GM19438 (cell line): Measurements from ENCODE around the gene UBAC1.
A peak's percentile ranks its signal among the peaks of the same experiment; 100 is the strongest.

ENCODE experiments used
- ATAC-seq: cut with Tn5 transposase; IDR thresholded peaks from one replicate; pipeline ENCODE4 v1.9.1; 2021; ENCODE audit warnings: low read depth; ENCODE audit not compliant: unreplicated experiment

Gene UBAC1

DNA sequence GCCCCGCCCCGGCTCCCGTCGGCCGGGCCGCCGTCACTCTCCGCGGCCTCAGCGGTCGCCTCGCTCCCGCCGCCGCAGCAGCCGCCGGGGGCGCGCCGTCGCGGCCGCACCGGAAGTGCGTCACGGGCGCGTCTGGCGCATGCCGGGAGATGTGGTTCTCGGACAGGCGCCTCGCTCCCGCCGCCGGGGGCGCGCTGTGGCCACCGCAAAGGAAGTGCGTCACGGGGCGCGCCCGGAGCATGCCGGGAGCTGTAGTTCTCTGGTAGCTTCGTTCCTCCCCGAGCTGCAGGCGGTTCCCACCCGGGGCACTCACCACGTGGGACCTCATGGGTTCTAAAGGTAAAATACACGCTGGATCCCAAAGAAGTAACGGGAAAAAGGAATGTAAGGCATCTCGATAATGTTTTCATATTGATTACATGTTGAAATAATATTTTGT, at the start of gene UBAC1:
UBAC1 (minus strand) TSS at position 97 of the 439 bp plus-strand sequence. CDS start 211 bp downstream, outside the sequence.
- peak; percentile 88 for ATAC-seq

- ATAC-seq = no peak
Observed at GRCh38 chr9:136010615-136011361, 49.6 kb upstream of the UBAC1 start.

DNA sequence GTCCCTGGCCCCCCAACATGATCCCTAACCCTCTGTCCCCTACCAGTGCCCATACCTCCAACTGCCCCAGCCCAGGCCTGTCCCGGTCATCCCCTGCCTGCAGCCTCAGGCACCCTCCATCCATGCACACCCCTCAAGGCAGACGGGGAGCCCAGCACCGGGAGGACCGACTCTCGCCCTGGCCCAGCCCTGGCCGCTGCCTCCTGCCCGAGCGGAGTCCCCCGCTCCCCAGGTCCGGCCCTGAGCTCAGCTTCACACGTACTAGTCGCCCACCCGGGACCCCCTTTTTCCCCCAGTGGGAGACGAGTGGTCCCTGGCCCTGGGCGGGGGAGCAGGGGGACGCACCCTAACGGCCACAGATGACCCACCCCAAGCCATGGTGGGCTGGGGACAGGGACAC, 49.0 kb upstream of the UBAC1 start:
- no peak for ATAC-seq

- no peak for ATAC-seq
Observed at GRCh38 chr9:136009516-136009915, 48.3 kb upstream of the UBAC1 start.

- no peak for ATAC-seq
Observed at GRCh38 chr9:136008693-136008997, 47.5 kb upstream of the UBAC1 start.

DNA sequence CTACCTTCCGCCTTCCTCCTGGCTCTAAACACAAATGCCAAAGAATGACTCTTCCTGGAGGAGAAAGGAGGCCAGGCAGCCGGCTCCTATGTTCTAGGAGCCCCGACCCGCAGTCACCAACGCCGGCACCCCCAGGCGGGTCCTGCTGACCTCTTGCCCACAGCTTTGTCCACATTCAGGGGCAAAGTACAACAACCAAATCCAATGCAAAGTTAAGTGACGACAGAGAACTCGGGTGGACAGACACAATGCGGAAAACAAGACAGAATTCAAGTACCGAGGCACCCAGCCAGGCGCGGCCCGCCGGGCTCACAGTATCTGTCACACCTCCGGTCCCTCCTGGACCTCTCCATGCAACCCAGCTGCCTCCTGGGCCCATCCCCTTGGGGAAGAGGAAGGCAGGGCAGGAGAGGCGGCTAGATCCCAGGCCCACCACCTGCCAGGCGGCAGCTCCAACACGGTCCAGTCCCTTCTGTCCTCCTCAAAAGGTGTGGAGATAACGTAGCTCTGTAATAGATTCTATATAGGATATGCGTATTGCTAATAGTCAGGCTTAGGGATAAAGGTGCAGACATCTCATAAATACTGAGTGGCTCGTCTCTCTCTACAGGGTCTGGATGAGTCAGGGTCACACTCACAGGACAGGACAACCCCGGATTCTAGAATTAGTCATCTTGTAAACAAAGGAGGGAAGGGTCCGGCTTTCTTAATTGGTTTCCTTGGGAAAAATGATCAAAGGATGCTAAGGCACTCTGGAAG, 46.9 kb upstream of the UBAC1 start:
- no peak for ATAC-seq

GRCh38 chr9:136007276-136007933, 46.2 kb upstream of the UBAC1 start:
- ATAC-seq = no peak

DNA sequence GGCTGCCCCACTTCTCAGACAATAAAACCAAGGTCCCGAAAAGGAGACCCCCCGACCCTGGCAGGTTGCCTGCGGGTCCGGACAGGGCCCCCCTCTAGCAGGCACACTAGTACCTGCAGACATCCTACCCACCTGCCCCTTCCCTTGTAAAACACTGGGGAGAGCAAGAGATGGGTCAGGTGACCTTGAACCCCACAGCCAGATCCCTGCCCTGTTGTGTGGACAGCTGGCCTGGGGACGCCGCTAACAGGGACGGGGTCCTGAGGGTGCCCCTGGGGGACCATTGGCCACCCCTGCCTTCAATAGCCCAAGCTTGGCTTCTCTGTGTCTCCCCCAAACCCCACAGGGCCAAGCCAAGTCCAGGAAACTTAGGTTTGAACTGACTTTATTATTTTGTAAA, 45.0 kb upstream of the UBAC1 start:
- no peak for ATAC-seq

GRCh38 chr9:136004712-136005111, 43.5 kb upstream of the UBAC1 start:
- no peak for ATAC-seq

DNA sequence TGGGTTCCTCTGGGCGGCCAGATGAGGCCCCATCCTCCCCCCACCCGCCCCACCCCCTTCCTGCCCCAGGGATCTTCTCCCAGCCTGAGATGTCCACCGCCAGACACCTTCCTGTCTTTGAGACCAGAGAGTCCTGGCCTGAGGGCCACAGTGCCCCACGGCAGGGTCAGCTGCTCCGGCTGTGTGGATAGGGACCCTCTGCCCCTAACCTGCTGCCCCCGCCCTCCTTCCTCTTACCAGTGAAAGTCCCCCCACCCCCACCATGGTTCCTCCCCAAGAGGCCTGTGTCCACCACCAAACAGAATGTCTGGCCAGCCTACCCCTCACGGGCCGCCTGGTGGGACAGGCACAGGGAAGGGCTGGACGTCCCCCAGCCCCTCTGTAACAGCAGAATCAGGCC, 43.0 kb upstream of the UBAC1 start:
- ATAC-seq = no peak

GRCh38 chr9:136003411-136004218, 42.4 kb upstream of the UBAC1 start:
- ATAC-seq = no peak

DNA sequence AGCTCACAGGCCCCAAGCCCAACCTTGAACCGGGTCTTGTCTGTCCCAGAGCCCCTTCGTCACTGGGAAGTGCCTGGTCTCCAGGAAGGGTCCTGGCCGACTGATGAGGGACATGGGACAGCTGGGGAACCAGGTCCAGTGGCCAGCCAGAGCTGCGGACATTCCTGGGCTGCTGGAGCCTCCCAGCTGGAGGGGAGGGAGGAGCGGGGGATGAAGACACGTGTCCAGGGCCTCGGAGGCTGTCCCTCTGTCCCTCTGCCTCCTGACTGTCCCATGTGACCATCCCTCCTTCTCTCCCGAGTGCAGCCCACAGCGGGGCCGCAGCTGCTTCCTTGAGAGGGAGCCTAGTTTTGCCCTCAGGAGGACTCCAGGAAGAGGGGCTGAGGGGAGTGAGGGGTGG, 41.7 kb upstream of the UBAC1 start:
- ATAC-seq = no peak

- ATAC-seq = no peak
Observed at GRCh38 chr9:136002215-136002614, 41.0 kb upstream of the UBAC1 start.

- ATAC-seq = no peak
Observed at GRCh38 chr9:136001231-136001630, 40.1 kb upstream of the UBAC1 start.

- no peak for ATAC-seq
Observed at GRCh38 chr9:135998410-135999071, 37.4 kb upstream of the UBAC1 start.

DNA sequence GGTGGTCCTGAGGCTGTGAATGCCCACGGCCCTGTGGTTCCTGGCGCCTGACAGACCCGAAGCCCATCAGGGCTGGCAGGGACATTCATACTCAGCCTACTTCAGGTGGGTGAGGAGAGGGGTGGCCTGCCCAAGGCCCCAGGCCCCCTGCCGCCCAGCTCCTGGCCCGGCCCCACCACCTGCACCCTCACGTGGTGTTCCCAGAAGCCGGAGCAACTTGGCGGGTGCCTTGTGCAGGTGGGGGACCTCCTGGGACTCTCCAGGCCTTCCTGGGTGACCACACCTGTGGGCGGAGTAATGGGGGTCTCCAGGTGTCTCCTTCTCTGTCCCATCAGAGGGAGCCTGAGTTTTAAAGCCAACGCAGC, 36.8 kb upstream of the UBAC1 start:
- no peak for ATAC-seq

GRCh38 chr9:135997090-135998015, 36.2 kb upstream of the UBAC1 start:
- ATAC-seq = no peak

GRCh38 chr9:135995816-135996215, 34.6 kb upstream of the UBAC1 start:
- ATAC-seq = no peak

DNA sequence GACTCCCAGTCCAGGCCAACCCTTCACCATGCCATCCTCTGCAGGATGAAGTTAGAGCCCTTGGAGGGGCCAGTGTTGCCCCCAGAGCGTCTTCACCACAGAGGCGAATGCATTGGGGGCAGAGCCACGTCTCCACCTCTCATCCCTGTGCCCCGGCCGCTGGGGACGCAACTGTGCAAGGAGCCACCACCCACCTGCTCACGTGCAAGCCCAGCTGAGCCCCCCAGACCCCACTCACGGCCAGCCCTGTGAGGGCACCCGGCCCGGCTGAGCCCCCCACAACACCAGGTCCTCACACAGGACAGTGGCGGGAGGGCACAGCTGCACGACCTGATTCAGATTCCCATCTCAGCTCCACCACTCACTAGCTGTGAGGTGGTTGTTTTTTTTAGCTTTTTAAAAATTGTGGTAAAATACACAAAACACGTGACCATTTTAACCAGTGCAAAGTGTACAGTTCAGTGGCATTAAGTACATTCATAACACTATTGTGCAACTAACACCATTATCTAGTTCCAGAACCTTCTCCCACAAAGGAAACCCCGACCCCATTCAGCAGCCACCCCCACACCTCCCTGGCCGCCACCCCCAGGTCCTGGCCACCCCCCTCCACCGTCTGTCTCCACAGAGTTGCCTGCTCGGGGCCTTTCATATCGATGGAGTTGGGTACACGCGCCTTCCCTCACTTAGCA, 33.5 kb upstream of the UBAC1 start:
- no peak for ATAC-seq
